Astrocyte of the cerebellum (primary cell): Measurements from ENCODE around the gene NUP54.

Source experiments
- DNase-seq: peaks from one replicate; pipeline ENCODE4 v3.0.0-alpha.2; 2011; ENCODE audit warnings: low read depth
- H3K4me3 ChIP-seq: 2 replicates; pipeline ENCODE4 v1.5.1; 2011; ENCODE audit warnings: mild to moderate bottlenecking, low read depth, low read length, moderate library complexity
- CTCF ChIP-seq: IDR thresholded peaks from 2 replicates; pipeline ENCODE4 v1.5.1; 2012; ENCODE audit warnings: low read length, low read depth, moderate library complexity, mild to moderate bottlenecking; ENCODE audit errors: missing control alignments
- in situ Hi-C: cut with HindIII; loops from 2 replicates; pipeline ENCODE4 v1.10.0; 2017; ENCODE audit warnings: low sequenced_read_pairs

Gene NUP54

GRCh38 chr4:76066546-76066945 lies 81.7 kb downstream of the NUP54 start:
- no peak overlapping the region for H3K4me3 ChIP-seq
- no peak for DNase-seq
- in situ Hi-C loops: no loop called here
- no peak for TF ChIP-seq CTCF
